Measurements from ENCODE around the gene ESYT3. TPM values are rescaled to one million over a fixed set of nuclear protein-coding genes. Genes with fewer than 3 reads are reported as not detected.
"Not testable (repeated sequence)": the region's sequence is repeated elsewhere in the genome, so short reads cannot be mapped to it uniquely, and the experiment has no call there.

The ESYT3 gene
- total RNA-seq, 1 donor from 2014 or later = 1.8 TPM

GRCh38 chr3:138408751-138409570, 25.5 kb upstream of the ESYT3 start:
- no peak for TF ChIP-seq CTCF (IDR thresholded peaks at IDR 0.05; ENCODE audit: unreplicated experiment)
- DNase-seq (ENCODE audit: low spot score, unreplicated experiment) = no peak
- H3K27ac Mint-ChIP-seq = no peak overlapping the region
- H3K4me1 Mint-ChIP-seq (ENCODE audit: low read depth) = no peaks in the 10 kb centered on the region
- H3K27me3 Mint-ChIP-seq = peaks cover 24% of the 10 kb centered on the region
- no peaks in the 10 kb centered on the region for H3K9me3 Mint-ChIP-seq (ENCODE audit: low read depth)
- no peak overlapping the region for H3K4me3 Mint-ChIP-seq (ENCODE audit: low read depth)
- peaks cover 11% of the 10 kb centered on the region for H3K36me3 Mint-ChIP-seq (ENCODE audit: insufficient read depth)

- Mint-ChIP-seq H3K4me1 (ENCODE audit: low read depth) (no peaks in the 10 kb centered on the region), H3K27me3 (peaks cover 17% of the 10 kb centered on the region), H3K9me3 (ENCODE audit: low read depth) (no peaks in the 10 kb centered on the region), H3K27ac (no peak overlapping the region), H3K4me3 (ENCODE audit: low read depth) (no peak overlapping the region), H3K36me3 (ENCODE audit: insufficient read depth) (no peaks in the 10 kb centered on the region)
- DNase-seq (ENCODE audit: low spot score, unreplicated experiment) = no peak
- no peak for TF ChIP-seq CTCF (IDR thresholded peaks at IDR 0.05; ENCODE audit: unreplicated experiment)
These were observed 21.4 kb upstream of the ESYT3 start for GRCh38 chr3:138412821-138413551.

- H3K36me3 Mint-ChIP-seq (ENCODE audit: insufficient read depth); H3K4me3 Mint-ChIP-seq (ENCODE audit: low read depth); DNase-seq (ENCODE audit: low spot score, unreplicated experiment); H3K9me3 Mint-ChIP-seq (ENCODE audit: low read depth); H3K4me1 Mint-ChIP-seq (ENCODE audit: low read depth); H3K27me3 Mint-ChIP-seq; H3K27ac Mint-ChIP-seq: not testable (repeated sequence)
These were observed 18.2 kb upstream of the ESYT3 start for GRCh38 chr3:138416236-138416635.

DNA sequence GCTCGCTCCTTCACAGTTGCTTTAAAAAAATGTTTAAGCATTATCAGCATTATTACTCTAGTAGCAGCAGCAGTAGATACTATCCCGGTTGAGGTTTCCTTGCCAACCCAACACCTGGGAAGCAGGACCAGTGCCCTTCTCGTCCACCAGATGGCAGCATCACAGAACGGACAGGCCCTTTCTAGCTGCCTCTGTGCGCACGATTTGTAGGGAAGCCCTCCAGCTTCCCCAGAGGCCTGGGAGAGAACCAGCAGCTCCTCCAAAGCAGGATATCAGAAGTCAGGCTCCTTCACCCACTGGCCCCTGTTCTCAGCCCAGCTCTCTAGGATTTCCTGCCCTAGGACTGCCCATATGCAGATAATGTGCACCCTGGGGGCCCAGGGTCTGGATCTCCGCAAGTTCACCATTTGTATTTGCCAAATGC, 16.8 kb upstream of the ESYT3 start:
- Mint-ChIP-seq H3K36me3 (ENCODE audit: insufficient read depth) (no peaks in the 10 kb centered on the region), H3K4me3 (ENCODE audit: low read depth) (no peak overlapping the region), H3K9me3 (ENCODE audit: low read depth) (peaks cover 3% of the 10 kb centered on the region), H3K27me3 (peaks cover 5% of the 10 kb centered on the region), H3K4me1 (ENCODE audit: low read depth) (no peaks in the 10 kb centered on the region), H3K27ac (no peak overlapping the region)
- DNase-seq (ENCODE audit: low spot score, unreplicated experiment) = peak; percentile 70
- TF ChIP-seq CTCF (IDR thresholded peaks at IDR 0.05; ENCODE audit: unreplicated experiment) = peak; percentile 98

DNA sequence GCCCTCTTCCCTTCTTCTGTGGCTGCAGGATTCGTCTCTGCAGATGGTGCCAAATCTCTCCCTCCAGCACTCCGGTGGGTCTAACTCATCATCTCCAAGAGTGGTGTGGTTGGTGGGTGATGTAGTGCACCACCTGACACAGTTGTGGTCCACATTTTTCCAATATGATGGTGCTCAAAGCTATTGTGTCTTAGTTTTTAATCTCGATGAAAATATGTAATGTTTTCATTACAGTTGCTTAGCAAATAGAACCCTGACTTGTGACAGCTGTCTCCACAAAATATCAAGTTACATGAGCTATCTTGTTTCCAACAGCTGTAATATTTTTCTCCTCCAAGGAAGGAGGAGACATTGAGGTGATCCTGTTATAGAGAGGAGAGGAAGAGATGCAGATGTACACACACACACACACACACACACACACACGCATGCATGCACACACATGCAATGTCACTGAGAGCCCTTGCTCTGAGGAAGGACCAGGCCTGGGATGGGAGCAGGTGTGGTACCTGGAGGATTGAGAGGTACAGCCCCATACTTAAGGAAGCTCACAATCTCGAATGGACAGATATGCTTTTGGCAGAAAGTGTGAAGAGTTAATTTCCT, 15.7 kb upstream of the ESYT3 start:
- H3K27ac Mint-ChIP-seq = no peak overlapping the region
- DNase-seq (ENCODE audit: low spot score, unreplicated experiment) = no peak
- TF ChIP-seq CTCF (IDR thresholded peaks at IDR 0.05; ENCODE audit: unreplicated experiment) = no peak
- peaks cover 3% of the 10 kb centered on the region for H3K9me3 Mint-ChIP-seq (ENCODE audit: low read depth)
- no peak overlapping the region for H3K4me3 Mint-ChIP-seq (ENCODE audit: low read depth)
- H3K27me3 Mint-ChIP-seq = peaks cover 5% of the 10 kb centered on the region
- H3K36me3 Mint-ChIP-seq (ENCODE audit: insufficient read depth) = no peaks in the 10 kb centered on the region
- no peaks in the 10 kb centered on the region for H3K4me1 Mint-ChIP-seq (ENCODE audit: low read depth)
